IMR-90 (cell line): ENCODE measurements around the gene CEP170B. TPM values are rescaled to one million over a fixed set of nuclear protein-coding genes. Genes with fewer than 3 reads are reported as not detected.
"Not testable (repeated sequence)": the region's sequence is repeated elsewhere in the genome, so short reads cannot be mapped to it uniquely, and the experiment has no call there.

Source experiments
- ATAC-seq: fragments of 200-7000 bp; cut with Tn5 transposase; 2 replicates; pipeline ENCODE4 v1.9.1; 2020; ENCODE audit warnings: low read depth, mild to moderate bottlenecking, moderate library complexity
- BruUV-seq: library from RNA; stranded (reverse); fragments of 400-500 nt; replicated peaks from 2 replicates; lab custom pipeline; 2021; lab: Mats Ljungman, UMichigan
- CTCF ChIA-PET: fragments of 300-600 bp; formaldehyde crosslinking; extraction: SDS; loops from one replicate; lab custom pipeline; 2021; ENCODE audit warnings: antibody characterized with exemption; lab: Yijun Ruan, JAX
- POLR2A ChIA-PET: fragments of 300-600 bp; sonication (Branson Sonifier 250); formaldehyde crosslinking; loops from one replicate; lab custom pipeline; 2022; ENCODE audit warnings: antibody characterized with exemption; ENCODE audit not compliant: unreplicated experiment; lab: Charles Lee
- DNase-seq: peaks from one replicate; pipeline ENCODE4 v3.0.0; 2013
- H2AFZ ChIP-seq: replicated peaks from 2 replicates; pipeline ENCODE3; 2013; ENCODE audit warnings: low read length, mild to moderate bottlenecking; ENCODE audit not compliant: poor library complexity
- H2AK5ac ChIP-seq: 2 replicates; pipeline ENCODE4 v1.6.1; 2013; ENCODE audit warnings: low read depth, low read length, inconsistent platforms
- H2AK9ac ChIP-seq: replicated peaks from 2 replicates; pipeline ENCODE3; 2013; ENCODE audit warnings: mild to moderate bottlenecking, low read depth, low read length, moderate library complexity; ENCODE audit not compliant: poor library complexity
- H2BK120ac ChIP-seq: 2 replicates; pipeline ENCODE4 v1.6.1; 2013; ENCODE audit warnings: low read depth, low read length, inconsistent platforms
- H2BK15ac ChIP-seq: 3 replicates; pipeline ENCODE4 v1.6.1; 2013; ENCODE audit warnings: low read depth, low read length, inconsistent platforms
- H2BK20ac ChIP-seq: 2 replicates; pipeline ENCODE4 v1.6.1; 2013; ENCODE audit warnings: low read depth, mild to moderate bottlenecking, inconsistent platforms, low read length, moderate library complexity
- H2BK5ac ChIP-seq: 2 replicates; pipeline ENCODE4 v1.6.1; 2013; ENCODE audit warnings: mild to moderate bottlenecking, low read depth, low read length, inconsistent platforms; ENCODE audit not compliant: poor library complexity, severe bottlenecking
- H3K14ac ChIP-seq: replicated peaks from 2 replicates; pipeline ENCODE4 v1.6.1; 2013; ENCODE audit warnings: low read depth, low read length, inconsistent platforms
- H3K18ac ChIP-seq: 2 replicates; pipeline ENCODE4 v1.6.1; 2013; ENCODE audit warnings: low read depth, low read length, control low read depth
- H3K23ac ChIP-seq: 2 replicates; pipeline ENCODE4 v1.6.1; 2013; ENCODE audit warnings: low read depth, low read length, inconsistent platforms
- H3K27ac ChIP-seq: 2 replicates; pipeline ENCODE4 v1.5.1; 2013; ENCODE audit warnings: mild to moderate bottlenecking, control low read depth, low read length; ENCODE audit not compliant: insufficient read depth
- H3K27me3 ChIP-seq: 2 replicates; pipeline ENCODE4 v1.6.1; 2013; ENCODE audit warnings: low read length; ENCODE audit not compliant: control insufficient read depth, insufficient read depth
- H3K36me3 ChIP-seq: 2 replicates; pipeline ENCODE4 v1.6.1; 2013; ENCODE audit warnings: low read length, mixed read lengths; ENCODE audit not compliant: control insufficient read depth, insufficient read depth
- H3K4ac ChIP-seq: 2 replicates; pipeline ENCODE4 v1.6.1; 2013; ENCODE audit warnings: low read depth, low read length, inconsistent platforms
- H3K4me1 ChIP-seq: 2 replicates; pipeline ENCODE4 v1.6.1; 2013; ENCODE audit warnings: low read length, mixed read lengths; ENCODE audit not compliant: control insufficient read depth, insufficient read depth
- H3K4me2 ChIP-seq: 2 replicates; pipeline ENCODE4 v1.6.1; 2013; ENCODE audit warnings: low read depth, mild to moderate bottlenecking, control low read depth, low read length, moderate library complexity
- H3K4me3 ChIP-seq: 2 replicates; pipeline ENCODE4 v1.5.1; 2013; ENCODE audit warnings: low read depth, mild to moderate bottlenecking, control low read depth, low read length, moderate library complexity; ENCODE audit not compliant: insufficient read depth
- H3K56ac ChIP-seq: 2 replicates; pipeline ENCODE4 v1.6.1; 2013; ENCODE audit warnings: low read length, inconsistent platforms; ENCODE audit not compliant: insufficient read depth; ENCODE audit errors: extremely low read depth
- H3K79me1 ChIP-seq, 2 experiments: 2 replicates each; pipeline ENCODE4 v1.6.1; 2013; ENCODE audit warnings: low read length in 2 of 2, inconsistent platforms in 1 of 2, low read depth in 1 of 2
- H3K9ac ChIP-seq: 2 replicates; pipeline ENCODE4 v1.6.1; 2013; ENCODE audit warnings: low read depth, low read length, control low read depth
- H3K9me1 ChIP-seq: 2 replicates; pipeline ENCODE4 v1.6.1; 2013; ENCODE audit warnings: low read length, inconsistent platforms; ENCODE audit not compliant: insufficient read depth
- H3K9me3 ChIP-seq: 2 replicates; pipeline ENCODE4 v1.6.1; 2013; ENCODE audit warnings: low read length; ENCODE audit not compliant: control insufficient read depth, insufficient read depth
- H4K20me1 ChIP-seq: 2 replicates; pipeline ENCODE4 v1.6.1; 2013; ENCODE audit warnings: low read length, inconsistent platforms; ENCODE audit not compliant: insufficient read depth
- H4K5ac ChIP-seq: 2 replicates; pipeline ENCODE4 v1.6.1; 2013; ENCODE audit warnings: mild to moderate bottlenecking, low read depth, low read length, control low read depth
- H4K8ac ChIP-seq, 2 experiments: 2 replicates each; pipeline ENCODE4 v1.6.1; 2013; ENCODE audit warnings: low read depth in 2 of 2, low read length in 2 of 2, control low read depth in 1 of 2, inconsistent platforms in 1 of 2
- H4K91ac ChIP-seq: 2 replicates; pipeline ENCODE4 v1.6.1; 2013; ENCODE audit warnings: low read depth, low read length, inconsistent platforms; ENCODE audit not compliant: insufficient read depth
- WGBS, 2 experiments: methylation state at CpG; one replicate each; pipeline versions ENCODE4 v1.1.5 to v1.1.7; 2013; ENCODE audit warnings: missing lambda C conversion rate in 2 of 2; ENCODE audit not compliant: insufficient read length in 1 of 2; ENCODE audit errors: extremely low coverage in 2 of 2; 5-methylcytosine and 5-hydroxymethylcytosine counted together
- dilution Hi-C: fragments of 300-500 bp; cut with HindIII; formaldehyde crosslinking; loops from one replicate; pipeline ENCODE4 v1.14.3; 2018; ENCODE audit warnings: low sequenced_read_pairs; ENCODE audit not compliant: unreplicated experiment
- in situ Hi-C: fragments of 300-500 bp; cut with MboI; formaldehyde crosslinking; loops from 3 replicates; pipeline ENCODE4 v1.14.3; 2019; ENCODE audit warnings: low sequenced_read_pairs, inconsistent platforms, mixed read lengths
- intact Hi-C: fragments of 100-400 bp; cut with micrococcal nuclease; formaldehyde crosslinking; loops from 2 replicates; pipeline ENCODE4 v1.10.0; 2022
- polyA plus RNA-seq, 3 experiments: library from polyadenylated mRNA; depleted of rRNA; stranded (reverse); fragments of >200 nt; gene quantifications; 2 replicates each; pipeline ENCODE4 v1.2.3, GENCODE V29; 2012; ENCODE audit warnings: low replicate concordance in 1 of 3
- total RNA-seq: library from RNA; depleted of rRNA; stranded (reverse); fragments of >200 nt; gene quantifications from 2 replicates; pipeline ENCODE4 v1.2.3, GENCODE V29; 2012

Gene CEP170B
- total and polyA plus RNA-seq, 2 of the 4 experiments (the other 2 are of a cell fraction) = 3.6 to 13.1 TPM

DNA sequence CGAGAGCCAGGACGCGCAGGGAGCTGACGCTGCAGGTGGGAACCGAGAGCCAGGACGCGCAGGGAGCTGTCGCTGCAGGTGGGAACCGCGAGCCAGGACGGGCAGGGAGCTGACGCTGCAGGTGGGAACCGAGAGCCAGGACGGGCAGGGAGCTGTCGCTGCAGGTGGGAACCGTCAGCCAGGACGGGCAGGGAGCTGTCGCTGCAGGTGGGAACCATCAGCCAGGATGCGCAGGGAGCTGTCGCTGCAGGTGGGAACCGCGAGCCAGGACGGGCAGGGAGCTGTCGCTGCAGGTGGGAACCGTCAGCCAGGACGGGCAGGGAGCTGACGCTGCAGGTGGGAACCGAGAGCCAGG is 40.5 kb downstream of the CEP170B start:
- H2AFZ ChIP-seq, H3K4me3 ChIP-seq, H4K8ac ChIP-seq, in situ Hi-C loops, H3K79me1 ChIP-seq, H2AK5ac ChIP-seq, H3K9me3 ChIP-seq, H2BK20ac ChIP-seq, H4K91ac ChIP-seq, H3K23ac ChIP-seq, H2BK120ac ChIP-seq, ATAC-seq, H3K27ac ChIP-seq, H3K4me2 ChIP-seq, H2BK15ac ChIP-seq, CTCF ChIA-PET, H3K18ac ChIP-seq, H2BK5ac ChIP-seq, H3K14ac ChIP-seq, H3K36me3 ChIP-seq, POLR2A ChIA-PET, H3K9ac ChIP-seq, intact Hi-C loops, H3K4ac ChIP-seq, DNase-seq, H2AK9ac ChIP-seq, H3K9me1 ChIP-seq, H3K4me1 ChIP-seq, H4K5ac ChIP-seq, BruUV-seq, H4K20me1 ChIP-seq, H3K56ac ChIP-seq, dilution Hi-C loops: not testable (repeated sequence)
- H3K27me3 ChIP-seq = peaks cover 24% of the 10 kb centered on the region
- 69% methylated on average over 7 of the region's 28 CpGs; no CpG with 5 or more reads in 1 of the 2 experiments for WGBS, 2 experiments
